Neural progenitor cell (in vitro differentiated cells): ENCODE measurements around the gene ZGPAT. TPM values are rescaled to one million over a fixed set of nuclear protein-coding genes. Genes with fewer than 3 reads are reported as not detected.

Source experiments
- DNase-seq: peaks from one replicate; pipeline ENCODE4 v3.0.0-alpha.2; 2016; ENCODE audit warnings: low spot score
- H2AFZ ChIP-seq: fragments of 200-600 bp; sonication (generic); replicated peaks from 2 replicates; pipeline ENCODE4 v1.6.1; 2016; ENCODE audit warnings: antibody characterized with exemption
- H3F3A ChIP-seq: fragments of 200-600 bp; sonication (generic); 2 replicates; pipeline ENCODE4 v1.6.1; 2016; ENCODE audit warnings: antibody characterized with exemption, low read depth
- H3K27ac ChIP-seq: fragments of 200-600 bp; sonication (generic); 2 replicates; pipeline ENCODE4 v1.5.1; 2016; ENCODE audit warnings: mild to moderate bottlenecking
- H3K27me3 ChIP-seq: fragments of 200-600 bp; sonication (generic); 2 replicates; pipeline ENCODE4 v1.6.1; 2016; ENCODE audit warnings: mild to moderate bottlenecking, moderate library complexity
- H3K36me3 ChIP-seq: fragments of 200-600 bp; sonication (generic); 2 replicates; pipeline ENCODE4 v1.5.1; 2016
- H3K4me1 ChIP-seq: fragments of 200-600 bp; sonication (generic); 2 replicates; pipeline ENCODE4 v1.6.1; 2016; ENCODE audit warnings: mixed run types
- H3K4me2 ChIP-seq: fragments of 200-600 bp; sonication (generic); 2 replicates; pipeline ENCODE4 v1.6.1; 2016
- H3K4me3 ChIP-seq: fragments of 200-600 bp; sonication (generic); 2 replicates; pipeline ENCODE4 v1.5.1; 2016
- H3K79me2 ChIP-seq: fragments of 200-600 bp; sonication (generic); 2 replicates; pipeline ENCODE4 v1.6.1; 2016; ENCODE audit warnings: low read depth
- H3K9ac ChIP-seq: fragments of 200-600 bp; sonication (generic); 2 replicates; pipeline ENCODE4 v1.6.1; 2016
- H3K9me3 ChIP-seq: fragments of 200-600 bp; sonication (generic); 2 replicates; pipeline ENCODE4 v1.5.1; 2016; ENCODE audit warnings: low read depth
- H4K20me1 ChIP-seq: fragments of 200-600 bp; sonication (generic); 2 replicates; pipeline ENCODE4 v1.6.1; 2016; ENCODE audit warnings: low read depth
- H3K27ac Mint-ChIP-seq: 3 replicates; pipeline ENCODE4 v1.8.0; 2021; ENCODE audit warnings: mixed read lengths
- H3K27me3 Mint-ChIP-seq: 2 replicates; pipeline ENCODE4 v1.8.0; 2022; ENCODE audit warnings: low read depth, mild to moderate bottlenecking, inconsistent platforms, moderate library complexity, mixed read lengths; ENCODE audit not compliant: insufficient read depth
- H3K36me3 Mint-ChIP-seq: 3 replicates; pipeline ENCODE4 v1.8.0; 2021; ENCODE audit warnings: mixed read lengths
- H3K4me1 Mint-ChIP-seq: 3 replicates; pipeline ENCODE4 v1.8.0; 2021; ENCODE audit warnings: mixed read lengths
- H3K4me3 Mint-ChIP-seq: 3 replicates; pipeline ENCODE4 v1.8.0; 2021; ENCODE audit warnings: mild to moderate bottlenecking, moderate library complexity, mixed read lengths
- H3K9me3 Mint-ChIP-seq: 3 replicates; pipeline ENCODE4 v1.8.0; 2020; ENCODE audit warnings: mixed read lengths
- CTCF ChIP-seq: fragments of 200-600 bp; sonication (generic); IDR thresholded peaks from 2 replicates; pipeline ENCODE4 v1.5.1; 2017; ENCODE audit warnings: antibody characterized with exemption, mild to moderate bottlenecking
- EZH2 ChIP-seq: fragments of 200-600 bp; sonication (generic); IDR thresholded peaks from 2 replicates; pipeline ENCODE4 v1.6.1; 2017; ENCODE audit warnings: antibody characterized with exemption, mild to moderate bottlenecking, moderate library complexity
- EZH2phosphoT487 ChIP-seq: fragments of 200-600 bp; sonication (generic); IDR thresholded peaks from 2 replicates; pipeline ENCODE4 v1.6.1; 2017; ENCODE audit warnings: antibody characterized with exemption
- total RNA-seq: library from RNA; depleted of rRNA; stranded (reverse); fragments of >200 nt; gene quantifications from 2 replicates; pipeline ENCODE4 v1.2.3, GENCODE V29; 2015; ENCODE audit warnings: low replicate concordance

Gene ZGPAT
- total RNA-seq, 1 donor from 2014 or later = 8.2 TPM

GRCh38 chr20:63750807-63751470 is 43.1 kb downstream of the ZGPAT start:
- Histone ChIP-seq H3K79me2 (no peaks in the 10 kb centered on the region), H3K4me3 (no peak overlapping the region), H3K4me2 (no peak overlapping the region), H3K27me3 (no peaks in the 10 kb centered on the region), H3K36me3 (no peaks in the 10 kb centered on the region), H3K9me3 (no peaks in the 10 kb centered on the region), H3K4me1 (no peaks in the 10 kb centered on the region), H3F3A (no peaks in the 10 kb centered on the region), H4K20me1 (no peaks in the 10 kb centered on the region), H3K27ac (no peak overlapping the region), H2AFZ (no peak overlapping the region), H3K9ac (no peak overlapping the region)
- Mint-ChIP-seq H3K27ac (no peak overlapping the region), H3K36me3 (no peaks in the 10 kb centered on the region), H3K4me3 (no peak overlapping the region), H3K9me3 (no peaks in the 10 kb centered on the region), H3K4me1 (peaks cover 16% of the 10 kb centered on the region), H3K27me3 (peaks cover 4% of the 10 kb centered on the region)
- no peak for TF ChIP-seq EZH2phosphoT487
- TF ChIP-seq EZH2 = no peak
- TF ChIP-seq CTCF = no peak
- no peak for DNase-seq

DNA sequence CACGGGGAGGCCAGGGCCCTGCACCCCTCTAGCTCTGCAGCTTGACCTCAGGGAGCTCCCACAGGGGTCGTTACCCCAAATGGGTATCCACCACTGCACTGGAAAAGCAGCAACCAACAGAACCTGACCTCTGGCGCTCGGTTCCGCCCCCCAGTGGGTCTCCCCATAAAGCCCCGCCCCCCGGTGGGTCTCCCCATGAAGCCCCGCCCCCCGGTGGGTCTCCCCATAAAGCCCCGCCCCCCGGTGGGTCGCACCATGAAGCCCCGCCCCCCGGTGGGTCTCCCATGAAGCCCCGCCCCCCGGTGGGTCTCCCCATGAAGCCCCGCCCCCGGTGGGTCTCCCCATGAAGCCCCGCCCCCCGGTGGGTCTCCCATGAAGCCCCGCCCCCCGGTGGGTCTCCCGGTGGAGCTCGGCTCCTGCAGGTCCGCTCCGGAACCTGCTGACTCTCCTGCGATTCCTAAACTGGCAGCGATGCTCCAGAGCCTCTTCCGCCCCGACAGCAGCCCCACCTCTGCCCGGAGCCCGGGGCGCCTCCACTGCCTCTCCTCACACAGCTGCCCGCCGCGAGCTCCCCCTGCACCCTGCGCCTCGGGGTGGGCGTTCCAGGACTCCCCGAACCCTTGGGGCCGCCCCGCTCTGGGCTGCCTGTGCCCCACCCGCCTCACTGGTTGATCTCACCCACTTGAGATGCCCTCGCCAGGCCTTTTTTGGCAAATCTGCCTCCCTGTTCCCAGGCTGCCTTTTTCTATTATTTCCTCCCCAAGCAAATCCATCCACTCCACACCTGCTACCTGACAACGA is 43.8 kb downstream of the ZGPAT start:
- peaks cover 16% of the 10 kb centered on the region for H3K4me1 Mint-ChIP-seq

GRCh38 chr20:63752411-63753101 is 44.7 kb downstream of the ZGPAT start:
- DNase-seq = no peak
- Mint-ChIP-seq H3K27ac (no peak overlapping the region), H3K27me3 (peaks cover 4% of the 10 kb centered on the region), H3K4me3 (no peak overlapping the region), H3K9me3 (no peaks in the 10 kb centered on the region), H3K4me1 (peaks cover 16% of the 10 kb centered on the region), H3K36me3 (peaks cover 3% of the 10 kb centered on the region)
- H3K79me2 ChIP-seq = no peaks in the 10 kb centered on the region
- TF ChIP-seq CTCF (no peak), EZH2 (no peak), EZH2phosphoT487 (no peak)
- no peak overlapping the region for H3K27ac ChIP-seq
- H2AFZ ChIP-seq = no peak overlapping the region
- no peak overlapping the region for H3K9ac ChIP-seq
- H3K36me3 ChIP-seq = no peaks in the 10 kb centered on the region
- H4K20me1 ChIP-seq = no peaks in the 10 kb centered on the region
- no peaks in the 10 kb centered on the region for H3F3A ChIP-seq
- H3K4me2 ChIP-seq = no peak overlapping the region
- H3K9me3 ChIP-seq = no peaks in the 10 kb centered on the region
- H3K27me3 ChIP-seq = no peaks in the 10 kb centered on the region
- H3K4me1 ChIP-seq = no peaks in the 10 kb centered on the region
- H3K4me3 ChIP-seq = no peak overlapping the region

More for the DNA sequence above, 43.8 kb downstream of the ZGPAT start:
- H3K36me3 ChIP-seq = no peaks in the 10 kb centered on the region
- Mint-ChIP-seq H3K4me3 (no peak overlapping the region), H3K9me3 (no peaks in the 10 kb centered on the region), H3K27ac (no peak overlapping the region), H3K36me3 (no peaks in the 10 kb centered on the region), H3K27me3 (peaks cover 4% of the 10 kb centered on the region)
- H3K4me1 ChIP-seq = no peaks in the 10 kb centered on the region
- H3K4me3 ChIP-seq = no peak overlapping the region
- no peak for TF ChIP-seq EZH2phosphoT487
- TF ChIP-seq CTCF = no peak
- no peak for TF ChIP-seq EZH2
- H2AFZ ChIP-seq = no peak overlapping the region
- no peak overlapping the region for H3K9ac ChIP-seq
- no peak overlapping the region for H3K4me2 ChIP-seq
- no peaks in the 10 kb centered on the region for H3K79me2 ChIP-seq
- H3K27ac ChIP-seq = no peak overlapping the region
- no peaks in the 10 kb centered on the region for H3K9me3 ChIP-seq
- H3K27me3 ChIP-seq = no peaks in the 10 kb centered on the region
- no peak for DNase-seq
- no peaks in the 10 kb centered on the region for H3F3A ChIP-seq
- H4K20me1 ChIP-seq = no peaks in the 10 kb centered on the region
